GM20000 (cell line): ENCODE results near the gene SYNE2.
"Not testable (repeated sequence)": the region's sequence is repeated elsewhere in the genome, so short reads cannot be mapped to it uniquely, and the experiment has no call there.

Source experiments
- DNase-seq: peaks from one replicate; pipeline ENCODE4 v3.0.0; 2012; ENCODE audit warnings: low spot score
- CTCF ChIP-seq: IDR thresholded peaks from 2 replicates; pipeline ENCODE4 v1.5.1; 2012; ENCODE audit warnings: mild to moderate bottlenecking, control low read depth; ENCODE audit errors: extremely low read depth, missing control alignments

SYNE2 gene

GRCh38 chr14:63863004-63863403, 10.2 kb downstream of the SYNE2 start:
- TF ChIP-seq CTCF, result no peak
- no peak for DNase-seq

- DNase-seq, result not testable (repeated sequence)
Observed at GRCh38 chr14:63864775-63865174, 12.0 kb downstream of the SYNE2 start.

DNA sequence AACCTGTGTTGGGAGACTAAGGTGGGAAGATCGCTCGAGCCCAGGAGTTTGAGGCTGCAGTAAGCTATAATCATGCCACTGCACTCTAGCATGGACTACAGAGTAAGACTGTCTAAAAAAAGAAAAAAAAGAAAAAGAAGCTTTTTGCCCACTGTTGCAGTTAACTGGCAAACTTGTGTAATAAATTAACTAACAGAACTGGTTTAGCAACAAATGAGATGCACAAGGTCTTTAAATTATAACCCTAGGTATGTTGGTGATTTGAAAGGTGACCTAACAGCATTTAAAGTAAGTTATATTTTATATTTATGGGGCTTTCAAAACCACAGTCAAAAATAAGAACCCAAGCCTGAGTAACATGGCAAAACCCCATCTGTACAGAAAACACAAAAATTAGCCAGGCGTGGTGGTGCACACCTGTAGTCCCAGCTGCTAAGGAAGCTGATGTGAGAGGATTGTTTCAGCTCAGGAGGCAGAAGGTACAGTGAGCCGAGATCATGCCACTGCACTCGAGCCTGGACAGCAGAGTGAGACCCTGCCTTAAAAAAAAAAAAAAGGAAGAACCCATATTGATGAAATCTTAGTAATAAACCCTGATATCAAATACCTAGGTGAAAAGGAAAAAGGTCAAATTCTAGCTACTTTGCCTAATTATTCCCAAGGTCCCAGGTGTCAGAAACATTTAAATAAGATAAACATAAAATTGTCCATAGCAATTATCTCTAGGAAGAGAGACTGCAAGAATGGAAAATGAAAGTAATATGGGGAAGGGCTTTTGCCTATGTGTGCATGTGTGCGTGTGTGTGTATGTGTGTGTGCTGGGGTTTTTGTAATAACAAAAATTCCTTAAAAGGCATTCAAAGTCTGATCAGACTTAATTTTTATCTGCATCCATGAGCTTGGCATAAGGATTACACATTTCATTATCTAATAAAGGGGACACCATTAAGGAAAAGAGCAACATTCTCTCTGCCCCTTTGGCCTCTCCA, 15.4 kb downstream of the SYNE2 start:
- no peak for DNase-seq
- TF ChIP-seq CTCF, result no peak

DNA sequence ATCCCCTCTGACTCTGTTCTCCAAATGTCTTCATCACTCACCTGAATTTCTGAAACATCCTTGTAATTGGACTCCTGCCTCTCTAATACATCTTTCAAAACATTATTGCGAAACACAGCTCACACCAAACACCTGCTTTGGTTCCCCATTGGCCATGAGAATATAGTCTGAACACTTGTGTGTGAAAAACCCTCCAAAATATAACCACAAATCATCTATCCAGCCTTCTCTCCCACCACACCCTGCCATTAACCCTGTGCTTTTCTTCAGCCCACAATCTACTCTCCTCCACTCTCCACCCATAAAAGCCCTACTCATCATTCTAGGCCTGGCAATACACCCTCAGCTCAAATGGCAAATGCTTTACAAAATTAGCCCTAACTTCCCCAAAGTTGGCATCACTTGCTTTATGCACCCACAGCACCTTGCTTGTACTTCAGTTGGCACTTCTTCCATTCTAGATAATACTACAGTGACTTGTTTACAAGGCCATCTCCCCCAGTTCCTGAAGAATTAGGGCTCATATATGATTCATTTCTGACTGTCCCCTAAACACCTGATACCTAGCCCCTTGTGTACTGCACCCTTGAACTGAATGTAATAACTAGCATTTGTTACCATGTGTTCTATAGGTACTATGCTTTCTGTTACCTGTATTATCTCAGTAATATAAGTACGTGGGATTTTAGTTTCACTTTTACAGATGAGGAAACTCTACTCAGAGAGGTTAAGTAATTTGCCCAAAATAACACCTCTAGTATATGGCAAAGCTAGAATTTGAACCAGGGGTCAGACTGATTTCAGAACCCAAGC, 17.3 kb downstream of the SYNE2 start:
- not testable (repeated sequence) for DNase-seq

- not testable (repeated sequence) for DNase-seq
Observed at GRCh38 chr14:63870753-63871037, 17.9 kb downstream of the SYNE2 start.

DNA sequence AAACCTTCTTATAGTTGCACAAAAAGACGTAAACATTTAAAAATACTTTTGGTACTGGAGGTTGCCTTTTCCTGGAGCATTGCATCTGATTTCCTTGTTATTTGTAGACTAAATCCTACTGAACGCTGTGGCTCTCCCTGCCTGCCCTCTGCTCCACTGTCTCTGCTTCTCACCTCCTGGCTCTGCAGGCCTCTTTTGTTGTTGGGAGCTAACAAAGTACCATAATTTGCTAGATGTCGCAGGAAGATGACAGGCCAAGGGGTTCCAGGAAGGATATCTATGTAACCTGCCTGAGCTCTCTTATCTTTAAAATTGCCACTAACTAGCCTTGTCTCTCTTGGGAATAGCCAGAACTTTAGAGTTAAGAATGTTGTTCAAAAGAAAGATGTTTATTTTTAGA, 21.4 kb downstream of the SYNE2 start:
- TF ChIP-seq CTCF, result no peak
- no peak for DNase-seq

GRCh38 chr14:63875311-63875710, 22.5 kb downstream of the SYNE2 start:
- DNase-seq, result no peak
- TF ChIP-seq CTCF, result no peak

- no peak for TF ChIP-seq CTCF
- DNase-seq, result no peak
Observed at GRCh38 chr14:63877550-63877939, 24.7 kb downstream of the SYNE2 start.

DNA sequence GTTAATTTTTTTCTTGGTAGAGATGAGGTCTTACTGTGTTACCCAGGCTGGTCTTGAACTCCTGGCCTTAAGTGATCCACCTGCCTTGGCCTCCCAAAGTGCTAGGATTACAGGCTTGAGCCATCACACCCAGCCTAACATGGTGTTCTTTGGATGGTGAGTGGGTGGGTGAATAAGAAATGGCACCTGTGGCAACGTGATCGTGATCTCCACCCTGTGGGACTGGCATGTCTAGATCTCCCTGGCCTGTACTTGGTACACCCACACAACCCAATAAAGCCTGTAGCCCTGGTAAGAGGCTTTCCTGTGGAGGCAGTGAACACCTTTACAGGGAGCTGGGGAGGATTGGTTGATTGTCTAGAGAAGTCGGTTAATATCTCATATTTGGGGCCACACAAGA, 25.2 kb downstream of the SYNE2 start:
- TF ChIP-seq CTCF, result no peak
- DNase-seq, result no peak
